AG04449 (cell line): ENCODE measurements around the gene HBM.

ENCODE experiments used
- CTCF ChIA-PET: fragments of 350-600 bp; formaldehyde crosslinking; extraction: SDS; loops from one replicate; lab custom pipeline; 2021; ENCODE audit warnings: antibody characterized with exemption; lab: Yijun Ruan, JAX
- POLR2A ChIA-PET: fragments of 400-600, 350-600 bp; formaldehyde crosslinking; extraction: SDS; loops from one replicate; lab custom pipeline; 2020; ENCODE audit warnings: antibody characterized with exemption, inconsistent platforms; lab: Yijun Ruan, JAX
- DNase-seq: peaks from one replicate; pipeline ENCODE4 v3.0.0-alpha.2; 2010; ENCODE audit warnings: low read depth, low spot score
- H3K4me3 ChIP-seq: 2 replicates; pipeline ENCODE4 v1.5.1; 2011; ENCODE audit warnings: low read depth, mild to moderate bottlenecking, control low read depth, low read length
- CTCF ChIP-seq: IDR thresholded peaks from one replicate; pipeline ENCODE4 v1.5.1; 2011; ENCODE audit warnings: mild to moderate bottlenecking, moderate library complexity, low read length, control low read depth, inconsistent platforms; ENCODE audit not compliant: insufficient read depth; ENCODE audit errors: missing control alignments

HBM gene

GRCh38 chr16:188674-189073 lies 22.9 kb downstream of the HBM start:
- H3K4me3 ChIP-seq = no peak overlapping the region
- DNase-seq = no peak
- ChIA-PET CTCF (interaction anchor here (0.8 to 9.6 kb wide), 4 partner anchors 6 to 123 kb away, joined by 3 to 81 read pairs (median 6); partner anchors contain the start of gene HBQ1), POLR2A (no interaction called here)
- TF ChIP-seq CTCF = no peak

DNA sequence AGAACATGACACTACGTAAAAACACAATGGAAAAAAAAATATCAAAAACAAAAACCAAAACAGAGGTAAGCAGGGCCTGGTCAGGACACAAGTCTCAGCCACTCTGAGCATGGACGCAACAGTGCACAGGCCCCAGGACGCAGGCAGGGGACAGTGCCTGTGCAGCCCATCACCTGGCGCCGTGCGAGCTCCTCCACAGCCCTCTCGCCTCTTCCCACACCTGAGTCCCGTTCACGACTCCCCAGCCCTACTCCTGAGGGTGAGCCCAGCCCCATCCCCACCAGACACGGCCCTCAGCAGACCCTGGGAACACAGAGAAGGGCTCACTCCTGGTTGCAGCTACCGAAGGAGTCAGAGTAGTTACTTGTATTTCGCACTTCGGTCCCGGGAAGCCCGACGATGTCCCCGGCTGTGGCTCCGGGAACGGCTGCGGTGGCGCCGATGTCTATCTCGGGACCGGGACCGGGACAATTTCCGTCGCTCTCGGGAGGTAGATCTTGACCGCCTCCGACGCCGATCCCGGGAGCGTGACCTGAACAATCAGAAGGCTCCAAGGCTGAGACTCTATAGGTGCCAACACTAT lies 23.9 kb downstream of the HBM start:
- CTCF ChIA-PET = interaction anchor here (2.0 to 9.6 kb wide), 2 partner anchors 7 to 93 kb away, joined by 7 to 81 read pairs; partner anchors contain the start of gene HBQ1
- no peak for DNase-seq
- TF ChIP-seq CTCF = no peak
- POLR2A ChIA-PET = interaction anchor here (0.6 kb wide), 1 partner anchor 9 kb away, joined by 3 read pairs; the partner anchor contains the start of gene HBQ1
- no peak overlapping the region for H3K4me3 ChIP-seq

GRCh38 chr16:191831-192230 lies 26.1 kb downstream of the HBM start:
- no peak overlapping the region for H3K4me3 ChIP-seq
- DNase-seq = no peak
- CTCF ChIA-PET = interaction anchor here (0.8 to 9.6 kb wide), 2 partner anchors 9 to 85 kb away, joined by 6 to 81 read pairs; partner anchors contain the start of gene HBQ1
- POLR2A ChIA-PET = interaction anchor here (1.1 kb wide), 1 partner anchor 38 kb away, joined by 3 read pairs; the partner anchor contains the start of gene LUC7L
- TF ChIP-seq CTCF = no peak

DNA sequence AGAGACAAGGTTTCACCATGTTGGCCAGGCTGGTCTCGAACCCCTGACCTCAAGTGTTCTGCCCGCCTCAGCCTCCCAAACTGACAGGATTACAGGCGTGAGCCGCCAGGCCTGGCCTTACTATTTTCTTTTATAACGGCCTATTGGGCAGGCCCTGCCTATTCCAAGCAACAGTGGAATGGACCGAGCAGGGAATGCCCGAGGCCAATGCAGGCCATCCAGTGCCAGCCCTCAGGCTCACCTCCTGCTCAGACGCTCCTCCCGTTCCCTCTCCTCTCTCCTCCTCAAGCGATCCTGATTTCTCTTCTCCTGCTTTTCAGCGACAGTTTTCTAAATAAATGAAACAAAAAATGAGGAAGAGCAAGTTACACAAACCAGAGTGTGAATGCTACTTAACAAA lies 26.9 kb downstream of the HBM start:
- ChIA-PET CTCF (interaction anchor here (1.5 to 9.6 kb wide), 2 partner anchors 10 to 85 kb away, joined by 6 to 81 read pairs; partner anchors contain the start of gene HBQ1), POLR2A (no interaction called here)
- no peak overlapping the region for H3K4me3 ChIP-seq
- no peak for TF ChIP-seq CTCF
- no peak for DNase-seq

DNA sequence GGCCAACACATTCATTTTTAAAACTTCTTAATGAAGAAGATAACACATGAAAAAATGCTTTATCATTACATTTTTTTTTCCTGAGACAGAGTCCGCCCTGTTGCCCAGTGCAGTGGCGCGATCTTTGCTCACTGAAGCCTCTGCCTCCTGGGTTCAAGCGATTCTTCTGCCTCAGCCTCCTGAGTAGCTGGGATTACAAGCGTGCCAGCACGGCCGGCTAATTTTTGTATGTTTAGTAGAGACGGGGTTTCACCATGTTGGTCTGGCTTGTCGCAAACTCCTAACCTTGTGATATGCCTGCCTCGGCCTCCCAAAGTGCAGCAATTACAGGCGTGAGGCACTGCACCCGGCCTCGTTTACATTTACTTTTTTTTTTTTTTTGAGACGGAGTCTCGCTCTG lies 27.7 kb downstream of the HBM start:
- DNase-seq = no peak
- CTCF ChIA-PET = interaction anchor here (1.5 to 9.6 kb wide), 2 partner anchors 11 to 86 kb away, joined by 6 to 81 read pairs; partner anchors contain the start of gene HBQ1
- TF ChIP-seq CTCF = no peak
- no peak overlapping the region for H3K4me3 ChIP-seq
- POLR2A ChIA-PET = no interaction called here

GRCh38 chr16:194516-194915 lies 28.7 kb downstream of the HBM start:
- POLR2A ChIA-PET = no interaction called here
- TF ChIP-seq CTCF = no peak
- CTCF ChIA-PET = interaction anchor here (0.7 to 9.6 kb wide), 3 partner anchors 11 to 61 kb away, joined by 3 to 81 read pairs (median 3); partner anchors contain the start of gene HBQ1
- no peak for DNase-seq
- no peak overlapping the region for H3K4me3 ChIP-seq
